GM12878 (cell line): ENCODE measurements around the gene CCDC170. TPM values are rescaled to one million over a fixed set of nuclear protein-coding genes. Genes with fewer than 3 reads are reported as not detected.

ENCODE experiments used
- ATAC-seq: fragments of 200-7000 bp; cut with Tn5 transposase; 3 replicates; pipeline ENCODE4 v1.9.1; 2020; ENCODE audit warnings: mild to moderate bottlenecking, moderate library complexity
- BruUV-seq: library from RNA; stranded (reverse); fragments of 400-500 nt; replicated peaks from 2 replicates; lab custom pipeline; 2021; lab: Mats Ljungman, UMichigan
- CTCF ChIA-PET: fragments of 300-600 bp; sonication (Branson Sonifier 250); formaldehyde crosslinking; extraction: SDS; loops from one replicate; lab custom pipeline; 2021; ENCODE audit warnings: inconsistent platforms; lab: Yijun Ruan, JAX
- POLR2A ChIA-PET: fragments of 350-600 bp; formaldehyde crosslinking; extraction: SDS; loops from one replicate; lab custom pipeline; 2021; ENCODE audit warnings: inconsistent platforms; lab: Charles Lee
- RAD21 ChIA-PET: fragments of 300-600 bp; sonication (Branson Sonifier 250); formaldehyde crosslinking; loops from one replicate; lab custom pipeline; 2023; ENCODE audit warnings: antibody characterized with exemption; ENCODE audit not compliant: unreplicated experiment; lab: Charles Lee
- SMC1A ChIA-PET: fragments of 300-600 bp; sonication (Branson Sonifier 250); formaldehyde crosslinking; loops from one replicate; lab custom pipeline; 2023; ENCODE audit not compliant: unreplicated experiment, uncharacterized antibody; lab: Charles Lee
- DNase-seq: peaks from one replicate; pipeline ENCODE4 v3.0.0-alpha.2; 2011; ENCODE audit warnings: low read depth, low spot score
- FAIRE-seq: peaks from 3 replicates; lab custom pipeline; 2011; peaks lifted over from hg19 to GRCh38; lab: Jason Lieb, UNC
- H2AFZ ChIP-seq: 2 replicates; pipeline ENCODE4 v1.6.0; 2011; ENCODE audit warnings: low read depth, low read length, control low read depth; ENCODE audit not compliant: control insufficient read depth
- H3K27ac ChIP-seq: 2 replicates; pipeline ENCODE4 v1.5.1; 2011; ENCODE audit warnings: control low read depth; ENCODE audit not compliant: control insufficient read depth, insufficient read depth
- H3K27me3 ChIP-seq, 2 experiments: replicated peaks in 1 of 2; 2 replicates each; pipeline versions ENCODE4 v1.6.0 to v1.6.1; 2011; ENCODE audit warnings: low read length in 1 of 2; ENCODE audit not compliant: control insufficient read depth in 2 of 2, insufficient read depth in 2 of 2
- H3K36me3 ChIP-seq, 2 experiments: 2 replicates each; pipeline ENCODE4 v1.5.1; 2011; ENCODE audit warnings: low read length in 1 of 2; ENCODE audit not compliant: control insufficient read depth in 2 of 2, insufficient read depth in 2 of 2
- H3K4me1 ChIP-seq: 2 replicates; pipeline ENCODE4 v1.6.1; 2011; ENCODE audit warnings: mild to moderate bottlenecking, low read length, moderate library complexity, mixed read lengths; ENCODE audit not compliant: control insufficient read depth, insufficient read depth
- H3K4me2 ChIP-seq: 2 replicates; pipeline ENCODE4 v1.6.0; 2011; ENCODE audit warnings: control low read depth; ENCODE audit not compliant: control insufficient read depth, insufficient read depth
- H3K4me3 ChIP-seq: fragments of 200-600 bp; sonication (generic); 2 replicates; pipeline ENCODE4 v1.5.1; 2016
- H3K79me2 ChIP-seq: 2 replicates; pipeline ENCODE4 v1.6.0; 2011; ENCODE audit warnings: low read length; ENCODE audit not compliant: control insufficient read depth, insufficient read depth
- H3K9ac ChIP-seq: 2 replicates; pipeline ENCODE4 v1.8.0; 2011; ENCODE audit warnings: low read length, control low read depth, mixed read lengths; ENCODE audit not compliant: control insufficient read depth, insufficient read depth
- H3K9me3 ChIP-seq: replicated peaks from 3 replicates; pipeline ENCODE4 v1.5.1; 2011; ENCODE audit warnings: mild to moderate bottlenecking, low read length; ENCODE audit not compliant: control insufficient read depth, insufficient read depth
- H4K20me1 ChIP-seq: 2 replicates; pipeline ENCODE4 v1.6.0; 2011; ENCODE audit not compliant: control insufficient read depth, insufficient read depth
- CBX5 ChIP-seq: sonication (generic); IDR thresholded peaks from 2 replicates; pipeline ENCODE4 v1.6.1; 2016; ENCODE audit warnings: low read depth, moderate library complexity, mild to moderate bottlenecking, inconsistent platforms
- CREM ChIP-seq: IDR thresholded peaks from 2 replicates; pipeline ENCODE4 v1.6.1; 2014; ENCODE audit warnings: antibody characterized with exemption, low read depth
- DPF2 ChIP-seq: fragments of 450-650 bp; IDR thresholded peaks from 2 replicates; pipeline ENCODE4 v1.6.1; 2017; ENCODE audit warnings: mild to moderate bottlenecking
- EP300 ChIP-seq, 2 experiments: fragments of 150-350 bp in 1 of 2; IDR thresholded peaks; 2 replicates each; pipeline ENCODE4 v1.6.1; 2011 to 2012; ENCODE audit warnings: low read depth in 2 of 2, low read length in 2 of 2, borderline replicate concordance in 1 of 2, improper control_type of control experiment in 1 of 2, inconsistent platforms in 1 of 2; ENCODE audit not compliant: control insufficient read depth in 1 of 2
- ETV6 ChIP-seq, 2 experiments: fragments of 450-650 bp in 1 of 2; IDR thresholded peaks in 1 of 2; conservative IDR thresholded peaks in 1 of 2; 2 replicates each; pipeline ENCODE4 v1.6.1; 2014; ENCODE audit warnings: antibody characterized with exemption in 1 of 2, borderline replicate concordance in 1 of 2, low read depth in 1 of 2, mild to moderate bottlenecking in 1 of 2, moderate library complexity in 1 of 2
- EZH2 ChIP-seq: IDR thresholded peaks from 2 replicates; pipeline ENCODE4 v1.6.1; 2012; ENCODE audit warnings: low read depth, mild to moderate bottlenecking, control low read depth, inconsistent platforms, low read length, borderline replicate concordance; ENCODE audit not compliant: control insufficient read depth
- FOXK2 ChIP-seq: fragments of 450-650 bp; IDR thresholded peaks from 2 replicates; pipeline ENCODE4 v1.6.1; 2017; ENCODE audit warnings: mild to moderate bottlenecking, moderate library complexity
- FOXM1 ChIP-seq: IDR thresholded peaks from 2 replicates; pipeline ENCODE4 v1.6.1; 2012; ENCODE audit warnings: low read depth, mild to moderate bottlenecking, inconsistent platforms, low read length, moderate library complexity
- MYC ChIP-seq: IDR thresholded peaks from 2 replicates; pipeline ENCODE4 v1.6.1; 2011; ENCODE audit warnings: mild to moderate bottlenecking, low read length, moderate library complexity, inconsistent platforms; ENCODE audit not compliant: insufficient read depth, insufficient replicate concordance, insufficient read length, severe bottlenecking
- PKNOX1 ChIP-seq: fragments of 450-650 bp; IDR thresholded peaks from 2 replicates; pipeline ENCODE4 v1.6.1; 2016; ENCODE audit warnings: mild to moderate bottlenecking
- POLR2A ChIP-seq: IDR thresholded peaks from 2 replicates; pipeline ENCODE4 v1.6.1; 2011; ENCODE audit warnings: low read depth, mild to moderate bottlenecking, low read length
- POLR2AphosphoS2 ChIP-seq: IDR thresholded peaks from 2 replicates; pipeline ENCODE4 v1.6.1; 2011; ENCODE audit warnings: low read depth, mild to moderate bottlenecking, low read length, improper control_type of control experiment, moderate library complexity
- SMAD5 ChIP-seq: IDR thresholded peaks from 2 replicates; pipeline ENCODE4 v1.6.1; 2016; ENCODE audit warnings: antibody characterized with exemption, low read depth
- SPI1 ChIP-seq: IDR thresholded peaks from 2 replicates; pipeline ENCODE4 v1.6.1; 2011; ENCODE audit warnings: low read depth, mild to moderate bottlenecking, low read length, moderate library complexity, borderline replicate concordance; ENCODE audit not compliant: insufficient read depth
- SRF ChIP-seq, 2 experiments: IDR thresholded peaks; 2 replicates each; pipeline ENCODE4 v1.6.1; 2011; ENCODE audit warnings: low read depth in 2 of 2, low read length in 2 of 2, mild to moderate bottlenecking in 1 of 2, moderate library complexity in 1 of 2
- ZNF217 ChIP-seq: fragments of 450-650 bp; IDR thresholded peaks from 2 replicates; pipeline ENCODE4 v1.6.1; 2017; ENCODE audit warnings: antibody characterized with exemption, mild to moderate bottlenecking
- ZNF24 ChIP-seq: fragments of 450-650 bp; IDR thresholded peaks from 2 replicates; pipeline ENCODE4 v1.6.1; 2017; ENCODE audit warnings: antibody characterized with exemption, mild to moderate bottlenecking
- WGBS: methylation state at CpG from one replicate; pipeline ENCODE4 v1.1.6; 2016; ENCODE audit warnings: low lambda C conversion rate; ENCODE audit not compliant: insufficient replicate concordance, insufficient coverage; ENCODE audit errors: missing lambda C conversion rate; 5-methylcytosine and 5-hydroxymethylcytosine counted together
- in situ Hi-C: fragments of 300-500 bp; cut with MboI; formaldehyde crosslinking; loops from 9 replicates; pipeline ENCODE4 v1.14.3; 2018; ENCODE audit warnings: mixed read lengths
- intact Hi-C: fragments of 100-400 bp; cut with micrococcal nuclease; formaldehyde crosslinking; loops from one replicate; pipeline ENCODE4 v1.14.2; 2022; ENCODE audit not compliant: unreplicated experiment
- polyA plus RNA-seq, 11 experiments: library from polyadenylated mRNA; depleted of rRNA in 4 of 11; unstranded in 6 of 11; stranded (reverse) in 5 of 11; fragments of >200 nt; fragmentation: Nextera tagmentation in 4 of 11; fragmentation: Illumina TruSeq in 1 of 11; extraction: Ambion mirVana in 4 of 11; extraction: Trizol in 1 of 11; gene quantifications; 1 replicate in 1 of 11; 2 replicates in 10 of 11; pipeline versions ENCODE4 v1.2.1 to v1.2.3, GENCODE V29; 2011 to 2016; ENCODE audit warnings: inconsistent platforms in 2 of 11, missing spikeins in 2 of 11, low read depth in 1 of 11
- total RNA-seq, 4 experiments: library from RNA; depleted of rRNA in 3 of 4; stranded (reverse); fragments of >200 nt in 3 of 4; fragmentation: Illumina TruSeq in 1 of 4; extraction: Trizol in 1 of 4; gene quantifications; 2 replicates each; pipeline versions ENCODE4 v1.2.1 to v1.2.3, GENCODE V29; 2013 to 2021

CCDC170 gene
- total and polyA plus RNA-seq, 10 of the 15 experiments (the other 5 are each of a cell fraction or from before 2014, with no cell fraction given): not detected

GRCh38 chr6:151550618-151551017 is 56.8 kb downstream of the CCDC170 start:
- ChIA-PET SMC1A (no interaction called here), RAD21 (no interaction called here), POLR2A (no interaction called here), CTCF (interaction anchor here (0.7 kb wide), 1 partner anchor 860 kb away, joined by 3 read pairs; no protein-coding TSS in a partner anchor)
- H3K9ac ChIP-seq: no peak overlapping the region
- H3K27ac ChIP-seq: no peak overlapping the region
- 59% methylated on average over 3 of the region's 3 CpGs for WGBS
- no peaks in the 10 kb centered on the region for H3K27me3 ChIP-seq
- TF ChIP-seq FOXM1: no peak
- TF ChIP-seq FOXK2: no peak
- TF ChIP-seq SMAD5: no peak
- TF ChIP-seq PKNOX1: no peak
- TF ChIP-seq CREM: no peak
- TF ChIP-seq SRF (IDR thresholded peaks at IDR 0.05; ENCODE audit: low read depth in 2 of 2, low read length in 2 of 2): no peak
- no peaks in the 10 kb centered on the region for H4K20me1 ChIP-seq
- DNase-seq (no peak), ATAC-seq (no peak), FAIRE-seq (no peak)
- no peaks in the 10 kb centered on the region for H3K36me3 ChIP-seq
- no peaks in the 10 kb centered on the region for H3K79me2 ChIP-seq
- in situ Hi-C loops (no loop called here), intact Hi-C loops (no loop called here)
- no peak overlapping the region for H3K4me3 ChIP-seq
- no peaks in the 10 kb centered on the region for H3K4me1 ChIP-seq
- no peak overlapping the region for H3K4me2 ChIP-seq
- H3K9me3 ChIP-seq: no peaks in the 10 kb centered on the region; the same call in 2 of the 3 replicates
- H2AFZ ChIP-seq: no peak overlapping the region
- BruUV-seq: no TSS peak

- ATAC-seq: peak; percentile 49
- no peaks in the 10 kb centered on the region for H3K79me2 ChIP-seq
- in situ Hi-C loops (no loop called here), intact Hi-C loops (no loop called here)
- H3K27me3 ChIP-seq: no peaks in the 10 kb centered on the region
- no peaks in the 10 kb centered on the region; the same call in 2 of the 3 replicates for H3K9me3 ChIP-seq
- H3K4me1 ChIP-seq: no peaks in the 10 kb centered on the region
- H3K9ac ChIP-seq: no peak overlapping the region
- RAD21 ChIA-PET: no interaction called here
- no peak overlapping the region for H3K4me2 ChIP-seq
- BruUV-seq: no TSS peak
- no peak overlapping the region for H3K4me3 ChIP-seq
- FAIRE-seq: peak; percentile 27
- POLR2A ChIA-PET: no interaction called here
- H3K27ac ChIP-seq: no peak overlapping the region
- CTCF ChIA-PET: interaction anchor here (0.7 kb wide), 1 partner anchor 861 kb away, joined by 3 read pairs; no protein-coding TSS in a partner anchor
- no peak for DNase-seq
- no peaks in the 10 kb centered on the region for H3K36me3 ChIP-seq
- SMC1A ChIA-PET: no interaction called here
- under 1% methylated on average over 6 of the region's 6 CpGs for WGBS
- no peak overlapping the region for H2AFZ ChIP-seq
- no peaks in the 10 kb centered on the region for H4K20me1 ChIP-seq
- no peak for TF ChIP-seq POLR2AphosphoS2
- no peak for TF ChIP-seq DPF2
- TF ChIP-seq EZH2: no peak
- no peak for TF ChIP-seq EP300 (IDR thresholded peaks at IDR 0.05; ENCODE audit: borderline replicate concordance in 1 of 2, control insufficient read depth in 1 of 2, low read depth in 2 of 2, low read length in 2 of 2)
- TF ChIP-seq ZNF217: no peak
- no peak for TF ChIP-seq SPI1
- no peak for TF ChIP-seq ETV6 (conservative IDR thresholded peaks at IDR 0.05 in 1 of 2, IDR thresholded peaks at IDR 0.05 in 1 of 2; ENCODE audit: borderline replicate concordance in 1 of 2, low read depth in 1 of 2)
- TF ChIP-seq MYC: no peak
- no peak for TF ChIP-seq ZNF24
- no peak for TF ChIP-seq CBX5
- no peak for TF ChIP-seq POLR2A
Measured at GRCh38 chr6:151551223-151551857, 57.5 kb downstream of the CCDC170 start.
